PC-9 (cell line): Measurements from ENCODE around the gene IYD.

Experiments used
- EZH2 ChIP-seq: fragments of 200-600 bp; sonication (generic); IDR thresholded peaks from 2 replicates; pipeline ENCODE4 v1.8.0; 2017; ENCODE audit warnings: antibody characterized with exemption, low read depth
- TF ChIP-seq, protein P1 (sequence below): fragments of 200-600 bp; sonication (generic); conservative IDR thresholded peaks from 2 replicates; pipeline ENCODE4 v1.6.1; 2017; ENCODE audit warnings: mixed run types, antibody characterized with exemption, mild to moderate bottlenecking, moderate library complexity

DNA sequence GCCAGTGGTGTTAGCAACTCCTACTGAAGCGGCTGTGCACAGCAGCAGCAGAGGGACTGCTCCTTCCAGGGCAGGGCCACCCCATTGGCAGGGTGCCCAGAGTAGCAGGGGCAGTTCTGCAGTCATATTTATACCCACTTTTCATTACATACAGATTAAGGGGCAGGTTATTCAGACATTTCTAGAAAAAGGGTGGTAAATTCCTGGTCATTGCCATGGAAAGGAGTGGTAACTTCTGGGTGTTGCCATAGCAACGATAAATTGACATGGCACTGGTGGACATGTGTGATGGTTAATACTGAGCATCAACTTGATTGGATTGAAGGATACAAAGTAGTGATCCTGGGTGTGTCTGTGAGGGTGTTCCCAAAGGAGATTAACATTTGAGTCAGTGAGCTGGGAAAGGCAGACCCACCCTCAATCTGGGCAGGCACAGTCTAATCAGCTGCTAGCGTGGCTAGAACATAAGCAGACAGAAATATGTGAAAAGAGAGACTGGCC, 45.0 kb downstream of the IYD start:
- TF ChIP-seq, protein P1, sequence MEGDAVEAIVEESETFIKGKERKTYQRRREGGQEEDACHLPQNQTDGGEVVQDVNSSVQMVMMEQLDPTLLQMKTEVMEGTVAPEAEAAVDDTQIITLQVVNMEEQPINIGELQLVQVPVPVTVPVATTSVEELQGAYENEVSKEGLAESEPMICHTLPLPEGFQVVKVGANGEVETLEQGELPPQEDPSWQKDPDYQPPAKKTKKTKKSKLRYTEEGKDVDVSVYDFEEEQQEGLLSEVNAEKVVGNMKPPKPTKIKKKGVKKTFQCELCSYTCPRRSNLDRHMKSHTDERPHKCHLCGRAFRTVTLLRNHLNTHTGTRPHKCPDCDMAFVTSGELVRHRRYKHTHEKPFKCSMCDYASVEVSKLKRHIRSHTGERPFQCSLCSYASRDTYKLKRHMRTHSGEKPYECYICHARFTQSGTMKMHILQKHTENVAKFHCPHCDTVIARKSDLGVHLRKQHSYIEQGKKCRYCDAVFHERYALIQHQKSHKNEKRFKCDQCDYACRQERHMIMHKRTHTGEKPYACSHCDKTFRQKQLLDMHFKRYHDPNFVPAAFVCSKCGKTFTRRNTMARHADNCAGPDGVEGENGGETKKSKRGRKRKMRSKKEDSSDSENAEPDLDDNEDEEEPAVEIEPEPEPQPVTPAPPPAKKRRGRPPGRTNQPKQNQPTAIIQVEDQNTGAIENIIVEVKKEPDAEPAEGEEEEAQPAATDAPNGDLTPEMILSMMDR: no peak
- TF ChIP-seq EZH2: no peak
